Right atrium auricular region (tissue), 2 donors: ENCODE data around the gene GRM1. TPM values are rescaled to one million over a fixed set of nuclear protein-coding genes. Genes with fewer than 3 reads are reported as not detected.

Source experiments
- DNase-seq: peaks from one replicate; pipeline ENCODE4 v3.0.0-alpha.2; 2019; ENCODE audit warnings: low spot score
- H3K27ac ChIP-seq, 2 donors: fragments of 200-600 bp; sonication (generic); 1 replicate in 1 of 2; 2 replicates in 1 of 2; pipeline ENCODE4 v1.5.1; 2016 to 2019
- H3K27me3 ChIP-seq, 2 donors: fragments of 200-600 bp; sonication (generic); one replicate each; pipeline versions ENCODE4 v1.5.1 to v1.6.0; 2017 to 2019
- H3K36me3 ChIP-seq: fragments of 200-600 bp; sonication (generic); one replicate; pipeline ENCODE4 v1.5.1; 2016
- H3K4me1 ChIP-seq, 2 donors: fragments of 200-600 bp; sonication (generic); one replicate each; pipeline versions ENCODE4 v1.5.1 to v1.6.0; 2017 to 2019
- H3K4me3 ChIP-seq, 2 donors: fragments of 200-600 bp; sonication (generic); 1 replicate in 1 of 2; 2 replicates in 1 of 2; pipeline ENCODE4 v1.5.1; 2017 to 2019; ENCODE audit warnings: mild to moderate bottlenecking in 1 of 2, moderate library complexity in 1 of 2
- H3K9me3 ChIP-seq, 2 donors: fragments of 200-600 bp; sonication (generic); one replicate each; pipeline ENCODE4 v1.5.1; 2019
- CTCF ChIP-seq, 2 donors: fragments of 200-600 bp; sonication (generic); IDR thresholded peaks; one replicate each; pipeline ENCODE4 v1.5.1; 2019; ENCODE audit warnings: antibody characterized with exemption in 2 of 2
- total RNA-seq, 2 donors: library from RNA; depleted of rRNA; stranded (reverse); fragments of >200 nt; gene quantifications; one replicate each; pipeline ENCODE4 v1.1.0, GENCODE V29; 2016

Gene GRM1
- total RNA-seq, 2 donors from 2014 or later = 0.07 to 0.08 TPM

- no peaks in the 10 kb centered on the region for H3K36me3 ChIP-seq
- no peaks in the 10 kb centered on the region for H3K9me3 ChIP-seq
- no peak for DNase-seq
- H3K4me1 ChIP-seq = no peaks in the 10 kb centered on the region
- no peak overlapping the region for H3K4me3 ChIP-seq
- no peak for TF ChIP-seq CTCF (IDR thresholded peaks at IDR 0.05)
- no peak overlapping the region for H3K27ac ChIP-seq
- H3K27me3 ChIP-seq = no peaks in the 10 kb centered on the region
Measured at GRCh38 chr6:146297815-146298214, 269.0 kb downstream of the GRM1 start.

GRCh38 chr6:146300521-146300920 lies 271.7 kb downstream of the GRM1 start:
- no peaks in the 10 kb centered on the region for H3K9me3 ChIP-seq
- H3K27ac ChIP-seq = no peak overlapping the region
- no peak for DNase-seq
- H3K4me1 ChIP-seq = no peaks in the 10 kb centered on the region
- no peak for TF ChIP-seq CTCF (IDR thresholded peaks at IDR 0.05)
- H3K4me3 ChIP-seq = no peak overlapping the region
- H3K36me3 ChIP-seq = no peaks in the 10 kb centered on the region
- H3K27me3 ChIP-seq = no peaks in the 10 kb centered on the region

GRCh38 chr6:146301764-146302163 lies 272.9 kb downstream of the GRM1 start:
- H3K9me3 ChIP-seq = no peaks in the 10 kb centered on the region
- H3K4me1 ChIP-seq = no peaks in the 10 kb centered on the region
- DNase-seq = no peak
- no peaks in the 10 kb centered on the region for H3K27me3 ChIP-seq
- TF ChIP-seq CTCF (IDR thresholded peaks at IDR 0.05) = no peak
- H3K36me3 ChIP-seq = no peaks in the 10 kb centered on the region
- no peak overlapping the region for H3K4me3 ChIP-seq
- no peak overlapping the region for H3K27ac ChIP-seq

- no peaks in the 10 kb centered on the region for H3K4me1 ChIP-seq
- no peaks in the 10 kb centered on the region for H3K27me3 ChIP-seq
- H3K36me3 ChIP-seq = no peaks in the 10 kb centered on the region
- no peak for TF ChIP-seq CTCF (IDR thresholded peaks at IDR 0.05)
- no peak for DNase-seq
- H3K27ac ChIP-seq = no peak overlapping the region
- no peak overlapping the region for H3K4me3 ChIP-seq
- no peaks in the 10 kb centered on the region for H3K9me3 ChIP-seq
Measured at GRCh38 chr6:146302994-146303393, 274.1 kb downstream of the GRM1 start.

- no peak overlapping the region for H3K4me3 ChIP-seq
- no peaks in the 10 kb centered on the region for H3K36me3 ChIP-seq
- no peak for TF ChIP-seq CTCF (IDR thresholded peaks at IDR 0.05)
- no peaks in the 10 kb centered on the region for H3K9me3 ChIP-seq
- no peak overlapping the region for H3K27ac ChIP-seq
- no peak for DNase-seq
- no peaks in the 10 kb centered on the region for H3K4me1 ChIP-seq
- H3K27me3 ChIP-seq = no peaks in the 10 kb centered on the region
Measured at GRCh38 chr6:146304181-146304580, 275.3 kb downstream of the GRM1 start.

GRCh38 chr6:146305092-146305491 lies 276.2 kb downstream of the GRM1 start:
- Histone ChIP-seq H3K27ac (no peak overlapping the region), H3K36me3 (no peaks in the 10 kb centered on the region), H3K4me3 (no peak overlapping the region), H3K9me3 (no peaks in the 10 kb centered on the region), H3K27me3 (no peaks in the 10 kb centered on the region), H3K4me1 (no peaks in the 10 kb centered on the region)
- TF ChIP-seq CTCF (IDR thresholded peaks at IDR 0.05) = no peak
- DNase-seq = no peak
